IMR-90 (cell line): ENCODE measurements around the gene THEM5. TPM values are rescaled to one million over a fixed set of nuclear protein-coding genes. Genes with fewer than 3 reads are reported as not detected.

Experiments
- ATAC-seq: fragments of 200-7000 bp; cut with Tn5 transposase; 2 replicates; pipeline ENCODE4 v1.9.1; 2020; ENCODE audit warnings: low read depth, mild to moderate bottlenecking, moderate library complexity
- BruUV-seq: library from RNA; stranded (reverse); fragments of 400-500 nt; replicated peaks from 2 replicates; lab custom pipeline; 2021; lab: Mats Ljungman, UMichigan
- CTCF ChIA-PET: fragments of 300-600 bp; formaldehyde crosslinking; extraction: SDS; loops from one replicate; lab custom pipeline; 2021; ENCODE audit warnings: antibody characterized with exemption; lab: Yijun Ruan, JAX
- POLR2A ChIA-PET: fragments of 300-600 bp; sonication (Branson Sonifier 250); formaldehyde crosslinking; loops from one replicate; lab custom pipeline; 2022; ENCODE audit warnings: antibody characterized with exemption; ENCODE audit not compliant: unreplicated experiment; lab: Charles Lee
- DNase-seq: peaks from one replicate; pipeline ENCODE4 v3.0.0; 2013
- H2AFZ ChIP-seq: replicated peaks from 2 replicates; pipeline ENCODE3; 2013; ENCODE audit warnings: low read length, mild to moderate bottlenecking; ENCODE audit not compliant: poor library complexity
- H2AK5ac ChIP-seq: 2 replicates; pipeline ENCODE4 v1.6.1; 2013; ENCODE audit warnings: low read depth, low read length, inconsistent platforms
- H2AK9ac ChIP-seq: replicated peaks from 2 replicates; pipeline ENCODE3; 2013; ENCODE audit warnings: mild to moderate bottlenecking, low read depth, low read length, moderate library complexity; ENCODE audit not compliant: poor library complexity
- H2BK120ac ChIP-seq: 2 replicates; pipeline ENCODE4 v1.6.1; 2013; ENCODE audit warnings: low read depth, low read length, inconsistent platforms
- H2BK15ac ChIP-seq: 3 replicates; pipeline ENCODE4 v1.6.1; 2013; ENCODE audit warnings: low read depth, low read length, inconsistent platforms
- H2BK20ac ChIP-seq: 2 replicates; pipeline ENCODE4 v1.6.1; 2013; ENCODE audit warnings: low read depth, mild to moderate bottlenecking, inconsistent platforms, low read length, moderate library complexity
- H2BK5ac ChIP-seq: 2 replicates; pipeline ENCODE4 v1.6.1; 2013; ENCODE audit warnings: mild to moderate bottlenecking, low read depth, low read length, inconsistent platforms; ENCODE audit not compliant: poor library complexity, severe bottlenecking
- H3K14ac ChIP-seq: replicated peaks from 2 replicates; pipeline ENCODE4 v1.6.1; 2013; ENCODE audit warnings: low read depth, low read length, inconsistent platforms
- H3K18ac ChIP-seq: 2 replicates; pipeline ENCODE4 v1.6.1; 2013; ENCODE audit warnings: low read depth, low read length, control low read depth
- H3K23ac ChIP-seq: 2 replicates; pipeline ENCODE4 v1.6.1; 2013; ENCODE audit warnings: low read depth, low read length, inconsistent platforms
- H3K27ac ChIP-seq: 2 replicates; pipeline ENCODE4 v1.5.1; 2013; ENCODE audit warnings: mild to moderate bottlenecking, control low read depth, low read length; ENCODE audit not compliant: insufficient read depth
- H3K27me3 ChIP-seq: 2 replicates; pipeline ENCODE4 v1.6.1; 2013; ENCODE audit warnings: low read length; ENCODE audit not compliant: control insufficient read depth, insufficient read depth
- H3K36me3 ChIP-seq: 2 replicates; pipeline ENCODE4 v1.6.1; 2013; ENCODE audit warnings: low read length, mixed read lengths; ENCODE audit not compliant: control insufficient read depth, insufficient read depth
- H3K4ac ChIP-seq: 2 replicates; pipeline ENCODE4 v1.6.1; 2013; ENCODE audit warnings: low read depth, low read length, inconsistent platforms
- H3K4me1 ChIP-seq: 2 replicates; pipeline ENCODE4 v1.6.1; 2013; ENCODE audit warnings: low read length, mixed read lengths; ENCODE audit not compliant: control insufficient read depth, insufficient read depth
- H3K4me2 ChIP-seq: 2 replicates; pipeline ENCODE4 v1.6.1; 2013; ENCODE audit warnings: low read depth, mild to moderate bottlenecking, control low read depth, low read length, moderate library complexity
- H3K4me3 ChIP-seq: 2 replicates; pipeline ENCODE4 v1.5.1; 2013; ENCODE audit warnings: low read depth, mild to moderate bottlenecking, control low read depth, low read length, moderate library complexity; ENCODE audit not compliant: insufficient read depth
- H3K56ac ChIP-seq: 2 replicates; pipeline ENCODE4 v1.6.1; 2013; ENCODE audit warnings: low read length, inconsistent platforms; ENCODE audit not compliant: insufficient read depth; ENCODE audit errors: extremely low read depth
- H3K79me1 ChIP-seq, 2 experiments: 2 replicates each; pipeline ENCODE4 v1.6.1; 2013; ENCODE audit warnings: low read length in 2 of 2, inconsistent platforms in 1 of 2, low read depth in 1 of 2
- H3K9ac ChIP-seq: 2 replicates; pipeline ENCODE4 v1.6.1; 2013; ENCODE audit warnings: low read depth, low read length, control low read depth
- H3K9me1 ChIP-seq: 2 replicates; pipeline ENCODE4 v1.6.1; 2013; ENCODE audit warnings: low read length, inconsistent platforms; ENCODE audit not compliant: insufficient read depth
- H3K9me3 ChIP-seq: 2 replicates; pipeline ENCODE4 v1.6.1; 2013; ENCODE audit warnings: low read length; ENCODE audit not compliant: control insufficient read depth, insufficient read depth
- H4K20me1 ChIP-seq: 2 replicates; pipeline ENCODE4 v1.6.1; 2013; ENCODE audit warnings: low read length, inconsistent platforms; ENCODE audit not compliant: insufficient read depth
- H4K5ac ChIP-seq: 2 replicates; pipeline ENCODE4 v1.6.1; 2013; ENCODE audit warnings: mild to moderate bottlenecking, low read depth, low read length, control low read depth
- H4K8ac ChIP-seq, 2 experiments: 2 replicates each; pipeline ENCODE4 v1.6.1; 2013; ENCODE audit warnings: low read depth in 2 of 2, low read length in 2 of 2, control low read depth in 1 of 2, inconsistent platforms in 1 of 2
- H4K91ac ChIP-seq: 2 replicates; pipeline ENCODE4 v1.6.1; 2013; ENCODE audit warnings: low read depth, low read length, inconsistent platforms; ENCODE audit not compliant: insufficient read depth
- BHLHE40 ChIP-seq: fragments of 150-350 bp; IDR thresholded peaks from 2 replicates; pipeline ENCODE4 v1.6.1; 2016; ENCODE audit warnings: mild to moderate bottlenecking, low read depth, low read length
- CEBPB ChIP-seq: IDR thresholded peaks from 2 replicates; pipeline ENCODE4 v1.6.1; 2012; ENCODE audit warnings: low read depth, low read length, improper control_type of control experiment
- CHD1 ChIP-seq: IDR thresholded peaks from 2 replicates; pipeline ENCODE4 v1.6.1; 2012; ENCODE audit warnings: low read depth, low read length, improper control_type of control experiment
- CTCF ChIP-seq: conservative IDR thresholded peaks from 2 replicates; pipeline ENCODE4 v1.5.1; 2012; ENCODE audit warnings: mild to moderate bottlenecking, low read depth, low read length, improper control_type of control experiment
- ELK1 ChIP-seq: fragments of 150-350 bp; IDR thresholded peaks from 2 replicates; pipeline ENCODE4 v1.6.1; 2016; ENCODE audit warnings: low read depth, mild to moderate bottlenecking, low read length, moderate library complexity, borderline replicate concordance
- FOS ChIP-seq: fragments of 150-350 bp; IDR thresholded peaks from 2 replicates; pipeline ENCODE4 v1.6.1; 2016; ENCODE audit warnings: low read depth, low read length
- MAFK ChIP-seq: IDR thresholded peaks from 2 replicates; pipeline ENCODE4 v1.6.1; 2012; ENCODE audit warnings: low read depth, low read length, improper control_type of control experiment
- MAZ ChIP-seq: IDR thresholded peaks from 2 replicates; pipeline ENCODE4 v1.6.1; 2012; ENCODE audit warnings: low read depth, mild to moderate bottlenecking, low read length, improper control_type of control experiment, moderate library complexity, borderline replicate concordance
- MXI1 ChIP-seq: IDR thresholded peaks from 2 replicates; pipeline ENCODE4 v1.6.1; 2012; ENCODE audit warnings: low read depth, mild to moderate bottlenecking, low read length, moderate library complexity, borderline replicate concordance
- NFE2L2 ChIP-seq: fragments of 150-350 bp; IDR thresholded peaks from 2 replicates; pipeline ENCODE4 v1.6.1; 2016; ENCODE audit warnings: low read depth, mild to moderate bottlenecking, low read length
- POLR2A ChIP-seq: IDR thresholded peaks from 2 replicates; pipeline ENCODE4 v1.6.1; 2012; ENCODE audit warnings: mild to moderate bottlenecking, low read depth, low read length
- RAD21 ChIP-seq: IDR thresholded peaks from 2 replicates; pipeline ENCODE4 v1.6.1; 2012; ENCODE audit warnings: low read length, improper control_type of control experiment
- RCOR1 ChIP-seq: IDR thresholded peaks from 2 replicates; pipeline ENCODE4 v1.6.1; 2012; ENCODE audit warnings: mild to moderate bottlenecking, low read length, improper control_type of control experiment; ENCODE audit not compliant: insufficient replicate concordance
- RFX5 ChIP-seq: IDR thresholded peaks from 2 replicates; pipeline ENCODE4 v1.8.0; 2012; ENCODE audit warnings: low read depth, mild to moderate bottlenecking, low read length, moderate library complexity
- SMC3 ChIP-seq: fragments of 150-350 bp; IDR thresholded peaks from 2 replicates; pipeline ENCODE4 v1.6.1; 2016; ENCODE audit warnings: low read depth, mild to moderate bottlenecking, antibody characterized with exemption, low read length, moderate library complexity
- USF2 ChIP-seq: fragments of 150-350 bp; IDR thresholded peaks from 2 replicates; pipeline ENCODE4 v1.6.1; 2017; ENCODE audit warnings: mild to moderate bottlenecking, antibody characterized with exemption, low read length, low read depth
- WGBS, 2 experiments: methylation state at CpG; one replicate each; pipeline versions ENCODE4 v1.1.5 to v1.1.7; 2013; ENCODE audit warnings: missing lambda C conversion rate in 2 of 2; ENCODE audit not compliant: insufficient read length in 1 of 2; ENCODE audit errors: extremely low coverage in 2 of 2; 5-methylcytosine and 5-hydroxymethylcytosine counted together
- dilution Hi-C: fragments of 300-500 bp; cut with HindIII; formaldehyde crosslinking; loops from one replicate; pipeline ENCODE4 v1.14.3; 2018; ENCODE audit warnings: low sequenced_read_pairs; ENCODE audit not compliant: unreplicated experiment
- in situ Hi-C: fragments of 300-500 bp; cut with MboI; formaldehyde crosslinking; loops from 3 replicates; pipeline ENCODE4 v1.14.3; 2019; ENCODE audit warnings: low sequenced_read_pairs, inconsistent platforms, mixed read lengths
- intact Hi-C: fragments of 100-400 bp; cut with micrococcal nuclease; formaldehyde crosslinking; loops from 2 replicates; pipeline ENCODE4 v1.10.0; 2022
- polyA plus RNA-seq, 3 experiments: library from polyadenylated mRNA; depleted of rRNA; stranded (reverse); fragments of >200 nt; gene quantifications; 2 replicates each; pipeline ENCODE4 v1.2.3, GENCODE V29; 2012; ENCODE audit warnings: low replicate concordance in 1 of 3
- total RNA-seq: library from RNA; depleted of rRNA; stranded (reverse); fragments of >200 nt; gene quantifications from 2 replicates; pipeline ENCODE4 v1.2.3, GENCODE V29; 2012

THEM5 gene
- total and polyA plus RNA-seq, 2 of the 4 experiments (the other 2 are of a cell fraction) = not detected

GRCh38 chr1:151809290-151809984, 44.1 kb downstream of the THEM5 start:
- intact Hi-C loops = no loop called here
- no TSS peak for BruUV-seq
- H2BK15ac ChIP-seq = no peak overlapping the region
- 43% methylated on average over 1 of the region's 8 CpGs; no CpG with 5 or more reads in 1 of the 2 experiments for WGBS, 2 experiments
- no peak overlapping the region for H2BK5ac ChIP-seq
- no peak overlapping the region for H3K9ac ChIP-seq
- H3K4me1 ChIP-seq = no peaks in the 10 kb centered on the region
- in situ Hi-C loops = no loop called here
- TF ChIP-seq FOS (no peak), MAZ (no peak), RCOR1 (no peak), CEBPB (no peak), POLR2A (no peak), MXI1 (no peak), SMC3 (no peak), ELK1 (no peak), NFE2L2 (no peak), BHLHE40 (no peak), CHD1 (no peak), RAD21 (no peak), MAFK (no peak), USF2 (no peak), CTCF (no peak), RFX5 (no peak)
- no peak overlapping the region for H2BK120ac ChIP-seq
- no peak overlapping the region for H3K14ac ChIP-seq
- no peak overlapping the region for H4K5ac ChIP-seq
- no peak overlapping the region for H4K8ac ChIP-seq
- POLR2A ChIA-PET = no interaction called here
- H3K23ac ChIP-seq = no peak overlapping the region
- H3K4ac ChIP-seq = no peak overlapping the region
- no peak overlapping the region for H2AK5ac ChIP-seq
- no peak overlapping the region for H2AK9ac ChIP-seq
- H3K18ac ChIP-seq = no peak overlapping the region
- H2BK20ac ChIP-seq = no peak overlapping the region
- H3K9me3 ChIP-seq = no peaks in the 10 kb centered on the region
- peaks cover 76% of the 10 kb centered on the region for H3K27me3 ChIP-seq
- no peak overlapping the region for H2AFZ ChIP-seq
- no peak overlapping the region for H3K4me2 ChIP-seq
- H3K4me3 ChIP-seq = no peak overlapping the region
- no peak for DNase-seq
- dilution Hi-C loops = no loop called here
- H3K9me1 ChIP-seq = no peaks in the 10 kb centered on the region; the same call in 1 of the 2 replicates
- no peak overlapping the region for H3K56ac ChIP-seq
- H3K36me3 ChIP-seq = no peaks in the 10 kb centered on the region
- no peaks in the 10 kb centered on the region for H3K79me1 ChIP-seq
- no peak overlapping the region for H3K27ac ChIP-seq
- H4K91ac ChIP-seq = no peak overlapping the region
- no peaks in the 10 kb centered on the region for H4K20me1 ChIP-seq
- CTCF ChIA-PET = no interaction called here
- no peak for ATAC-seq
